GM12872 (cell line): Measurements from ENCODE around the gene PAPOLA.

Source experiments
- TF ChIP-seq, protein P1 (sequence below): IDR thresholded peaks from 3 replicates; pipeline ENCODE4 v1.5.1; 2011; ENCODE audit warnings: low read depth, mild to moderate bottlenecking, low read length, moderate library complexity; ENCODE audit not compliant: insufficient read depth

Gene PAPOLA

DNA sequence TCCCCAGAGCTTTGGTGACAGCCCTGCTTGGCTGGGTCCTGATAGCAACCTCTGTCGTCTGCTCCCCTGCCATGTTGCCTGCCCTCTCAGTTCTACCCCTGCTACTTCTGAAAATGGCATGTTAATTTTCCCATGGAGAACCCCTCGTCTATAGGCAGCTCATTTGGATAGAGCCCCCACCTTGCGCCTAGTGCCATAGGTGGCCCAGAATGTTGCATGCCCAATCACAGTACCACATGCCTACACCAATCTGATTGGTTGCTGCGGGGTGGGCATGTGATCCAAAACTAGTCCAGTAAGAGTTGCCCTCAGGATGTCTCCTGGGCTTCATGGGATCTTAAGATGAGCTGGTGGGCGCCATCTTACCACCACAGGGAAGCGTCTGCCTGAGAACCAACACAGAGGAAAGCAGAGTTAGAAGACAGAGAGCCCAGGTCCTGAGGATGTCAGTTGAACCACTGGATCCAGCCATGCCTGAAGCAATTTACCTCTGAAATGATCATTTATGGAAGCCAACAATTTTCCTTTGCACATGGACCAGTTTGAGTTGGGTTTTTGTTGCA, 85.7 kb downstream of the PAPOLA start:
- TF ChIP-seq, protein P1, sequence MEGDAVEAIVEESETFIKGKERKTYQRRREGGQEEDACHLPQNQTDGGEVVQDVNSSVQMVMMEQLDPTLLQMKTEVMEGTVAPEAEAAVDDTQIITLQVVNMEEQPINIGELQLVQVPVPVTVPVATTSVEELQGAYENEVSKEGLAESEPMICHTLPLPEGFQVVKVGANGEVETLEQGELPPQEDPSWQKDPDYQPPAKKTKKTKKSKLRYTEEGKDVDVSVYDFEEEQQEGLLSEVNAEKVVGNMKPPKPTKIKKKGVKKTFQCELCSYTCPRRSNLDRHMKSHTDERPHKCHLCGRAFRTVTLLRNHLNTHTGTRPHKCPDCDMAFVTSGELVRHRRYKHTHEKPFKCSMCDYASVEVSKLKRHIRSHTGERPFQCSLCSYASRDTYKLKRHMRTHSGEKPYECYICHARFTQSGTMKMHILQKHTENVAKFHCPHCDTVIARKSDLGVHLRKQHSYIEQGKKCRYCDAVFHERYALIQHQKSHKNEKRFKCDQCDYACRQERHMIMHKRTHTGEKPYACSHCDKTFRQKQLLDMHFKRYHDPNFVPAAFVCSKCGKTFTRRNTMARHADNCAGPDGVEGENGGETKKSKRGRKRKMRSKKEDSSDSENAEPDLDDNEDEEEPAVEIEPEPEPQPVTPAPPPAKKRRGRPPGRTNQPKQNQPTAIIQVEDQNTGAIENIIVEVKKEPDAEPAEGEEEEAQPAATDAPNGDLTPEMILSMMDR = no peak

DNA sequence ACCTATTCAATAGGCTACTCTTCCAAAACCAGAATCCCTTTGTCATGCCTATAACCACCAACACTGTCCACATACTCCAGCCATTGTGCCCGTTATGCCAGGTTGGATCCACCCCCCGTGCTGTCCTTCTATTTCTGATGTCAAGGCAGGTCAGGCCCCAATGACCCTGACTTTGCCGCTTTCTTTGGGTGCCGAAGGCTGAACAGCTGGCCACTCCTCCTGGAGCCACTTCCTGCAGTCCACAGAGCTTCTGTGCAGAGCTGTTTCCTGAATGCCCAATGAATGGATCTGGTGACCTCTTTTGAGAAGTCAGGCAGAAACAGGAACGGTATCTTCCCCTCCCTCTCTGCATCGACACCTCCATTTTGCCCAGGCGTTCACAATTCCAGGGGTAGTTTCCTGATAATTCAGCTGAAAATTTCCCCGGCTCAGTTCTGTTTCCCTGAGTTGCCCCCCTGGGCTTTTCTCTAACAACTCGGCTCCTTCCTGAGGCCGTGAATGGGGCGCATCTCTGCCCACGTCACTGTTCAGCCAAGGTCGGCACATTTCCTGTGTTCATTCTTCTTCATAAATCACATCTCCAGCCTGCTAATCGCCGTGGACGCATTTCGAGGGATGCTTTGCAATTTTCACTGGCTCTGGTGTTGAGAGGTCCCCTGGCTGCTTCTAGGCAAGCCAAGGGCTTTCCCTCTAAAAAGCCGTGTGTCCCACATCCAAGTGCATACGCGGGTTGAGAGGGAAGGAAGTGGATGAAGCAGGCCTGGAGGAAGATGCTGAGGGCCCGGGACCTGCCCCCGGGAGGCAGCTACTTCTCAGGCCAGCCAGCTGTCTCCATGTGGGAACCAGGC, 86.5 kb downstream of the PAPOLA start:
- TF ChIP-seq, protein P1 = no peak

DNA sequence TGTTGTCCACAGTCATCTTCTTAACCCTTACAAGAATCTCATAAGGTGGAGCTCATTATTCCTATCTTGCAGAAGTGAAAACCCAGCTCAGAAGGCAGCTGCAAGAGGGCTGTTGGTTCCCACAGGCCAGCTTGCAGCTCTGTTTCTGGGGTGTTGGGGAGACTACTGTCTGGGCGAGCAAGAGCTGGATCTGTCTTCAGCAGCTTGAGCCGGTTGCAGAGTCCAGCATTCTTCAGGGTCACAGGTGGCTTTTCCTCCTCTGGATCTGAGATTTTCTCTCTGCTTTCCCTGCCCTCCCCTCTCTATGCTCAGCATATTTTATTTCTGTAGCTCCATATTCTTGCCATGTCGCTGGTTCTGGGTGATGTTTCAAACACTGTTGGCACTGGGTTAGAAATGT, 87.4 kb downstream of the PAPOLA start:
- TF ChIP-seq, protein P1 = no peak

DNA sequence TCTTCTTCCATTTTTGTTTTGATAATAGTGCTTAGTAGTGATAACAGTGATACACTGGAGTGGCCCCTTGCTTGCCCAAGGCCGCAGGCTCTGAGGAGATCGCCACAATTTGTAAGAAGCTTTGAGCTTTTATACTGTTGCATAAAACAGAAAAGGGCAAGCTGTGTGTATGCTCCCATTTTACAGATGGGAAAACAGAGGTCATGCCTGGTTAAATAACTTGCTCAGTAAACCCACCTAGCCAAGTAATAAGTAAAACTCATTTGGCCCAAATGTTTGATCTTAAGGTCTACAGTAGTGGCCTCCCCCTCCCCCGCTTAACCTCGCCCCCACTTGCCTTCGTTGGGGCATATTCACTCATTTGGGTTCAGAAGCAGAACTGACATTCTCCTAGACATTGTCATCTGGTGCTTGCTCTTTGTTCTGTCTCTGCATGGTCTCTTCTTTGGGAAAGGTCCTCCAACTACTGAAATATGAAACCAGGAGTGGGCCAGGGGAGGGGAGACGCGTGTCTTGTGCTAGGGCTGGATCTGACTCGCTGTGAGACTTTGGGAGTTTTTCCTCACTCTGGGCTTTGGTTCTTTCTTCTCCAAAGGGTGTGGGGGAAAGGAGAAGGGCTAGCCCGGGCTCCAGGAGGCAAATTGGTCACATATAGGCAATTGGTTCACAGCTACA, 88.1 kb downstream of the PAPOLA start:
- TF ChIP-seq, protein P1 = no peak

DNA sequence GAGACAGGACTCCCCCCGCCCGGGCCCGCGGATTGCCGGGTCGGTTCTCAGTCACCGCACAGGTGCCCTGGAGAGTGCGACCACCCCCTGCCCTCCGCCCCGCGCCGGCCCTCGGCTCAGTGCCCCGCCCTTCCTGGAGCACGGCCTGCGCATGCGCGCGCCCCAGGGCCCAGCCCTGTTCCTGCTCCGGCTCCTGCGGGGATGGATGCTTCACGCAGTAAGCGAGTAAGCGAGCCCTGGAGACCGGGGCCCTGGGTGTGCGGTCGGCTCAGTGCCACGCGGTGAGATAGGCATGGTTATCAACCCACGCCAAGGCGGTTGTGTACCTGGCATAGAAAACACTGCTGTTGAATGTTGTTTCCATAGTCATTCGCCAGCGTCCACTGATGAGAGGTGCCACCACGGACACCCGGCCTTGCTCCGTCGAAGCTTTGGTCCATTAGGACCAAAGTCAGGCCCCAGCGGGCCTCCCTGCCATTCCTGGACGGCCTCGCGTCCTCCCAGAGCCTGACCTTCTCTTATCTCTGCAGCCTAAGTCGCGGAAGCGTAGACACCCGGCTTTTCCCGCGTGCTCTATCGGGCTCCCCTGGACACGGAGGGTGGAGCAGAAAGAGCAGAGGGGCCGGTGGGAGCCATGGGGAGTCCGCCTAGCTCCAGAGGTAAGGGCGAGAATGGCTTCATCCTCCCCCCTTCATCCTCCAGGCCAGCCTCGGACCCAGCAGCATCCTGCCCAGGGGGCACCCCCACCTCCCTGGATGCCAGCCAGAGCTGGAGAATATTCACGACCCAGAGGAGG, 90.6 kb downstream of the PAPOLA start:
- TF ChIP-seq, protein P1 = no peak

DNA sequence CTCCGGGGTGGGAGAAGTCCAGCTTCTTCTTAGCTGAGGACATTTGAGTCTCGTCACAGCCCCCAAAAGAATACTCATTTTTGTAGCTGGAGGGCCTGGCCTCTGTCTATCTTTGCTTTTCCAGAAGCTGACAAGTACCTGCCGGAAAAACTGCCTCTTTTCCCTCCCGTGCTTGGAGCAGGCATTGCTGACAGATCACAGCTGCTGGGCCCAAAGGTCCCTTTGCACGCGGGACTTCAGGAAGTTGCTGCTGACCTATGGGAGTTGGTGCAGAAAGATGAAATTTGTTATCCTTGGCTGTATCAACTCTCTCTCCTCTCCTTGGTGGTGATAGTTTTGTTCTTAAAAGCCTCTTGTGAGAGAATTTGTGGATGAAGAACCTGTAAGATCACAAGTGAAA, 92.8 kb downstream of the PAPOLA start:
- TF ChIP-seq, protein P1 = no peak

DNA sequence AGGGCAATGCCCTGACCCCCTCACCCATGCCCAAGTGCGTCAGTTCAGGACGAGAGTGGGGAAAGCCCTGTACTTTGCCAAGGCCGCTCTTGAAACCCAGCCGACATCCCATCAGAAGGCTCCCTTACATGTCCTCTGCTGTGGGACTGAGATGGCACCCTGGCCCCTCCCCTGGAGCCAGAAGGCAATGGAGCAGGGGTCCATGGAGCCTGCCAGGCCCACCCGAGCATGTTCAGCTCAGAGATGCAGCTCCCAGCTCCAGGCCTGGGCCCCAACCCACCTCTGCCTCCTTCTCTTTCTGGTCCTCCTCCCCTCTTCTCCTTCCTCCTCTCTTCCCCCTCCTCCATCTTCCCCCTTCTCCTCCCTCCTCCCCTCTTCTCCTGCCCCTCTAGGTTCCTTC, 95.5 kb downstream of the PAPOLA start:
- TF ChIP-seq, protein P1 = no peak
